K562 (cell line): ENCODE measurements around the gene SLC7A4. TPM values are rescaled to one million over a fixed set of nuclear protein-coding genes. Genes with fewer than 3 reads are reported as not detected.
A peak's percentile ranks its signal among the peaks of the same experiment; 100 is the strongest.

Experiments used
- CHD7 ChIP-seq: fragments of 200-600 bp; sonication (generic); IDR thresholded peaks from one replicate; pipeline ENCODE4 v1.6.1; 2012; ENCODE audit warnings: mild to moderate bottlenecking, low read depth, low read length, inconsistent platforms
- CREB3 ChIP-seq: fragments of 450-650 bp; conservative IDR thresholded peaks from 2 replicates; pipeline ENCODE4 v1.6.1; 2016; ENCODE audit warnings: missing genetic modification characterization, low read depth, mild to moderate bottlenecking, missing compliant biosample characterization, moderate library complexity
- FOXK1 ChIP-seq: sonication (generic); formaldehyde crosslinking; IDR thresholded peaks from 2 replicates; pipeline ENCODE4 v1.8.0; 2022; ENCODE audit warnings: missing genetic modification reagents, mild to moderate bottlenecking, borderline replicate concordance
- GTF2F1 ChIP-seq: IDR thresholded peaks from 2 replicates; pipeline ENCODE4 v1.6.1; 2011; ENCODE audit warnings: low read depth, low read length, improper control_type of control experiment
- HIVEP1 ChIP-seq: fragments of 250-450 bp; sonication (Bioruptor Pico); IDR thresholded peaks from 2 replicates; pipeline ENCODE4 v1.4.0; 2020; ENCODE audit warnings: mild to moderate bottlenecking
- KDM5B ChIP-seq: fragments of 200-600 bp; sonication (generic); IDR thresholded peaks from 2 replicates; pipeline ENCODE4 v1.6.1; 2012; ENCODE audit warnings: low read depth, mild to moderate bottlenecking, moderate library complexity, low read length, control low read depth, inconsistent platforms; ENCODE audit not compliant: insufficient replicate concordance
- PHTF2 ChIP-seq: fragments of 250-450 bp; sonication (Bioruptor Pico); IDR thresholded peaks from 2 replicates; pipeline ENCODE4 v1.5.0; 2021; ENCODE audit warnings: mild to moderate bottlenecking
- RAD21 ChIP-seq, 2 experiments: fragments of 250-450 bp in 1 of 2; fragments of 450-650 bp in 1 of 2; sonication (Bioruptor Pico) in 1 of 2; formaldehyde crosslinking in 1 of 2; IDR thresholded peaks in 1 of 2; conservative IDR thresholded peaks in 1 of 2; 2 replicates each; pipeline versions ENCODE4 v1.4.0 to v1.8.0; 2020 to 2022; ENCODE audit warnings: mild to moderate bottlenecking in 2 of 2, moderate library complexity in 1 of 2
- SMAD3 ChIP-seq: fragments of 450-650 bp; formaldehyde crosslinking; conservative IDR thresholded peaks from 2 replicates; pipeline ENCODE4 v1.4.0; 2020; ENCODE audit warnings: mild to moderate bottlenecking
- THRAP3 ChIP-seq: fragments of 450-650 bp; IDR thresholded peaks from 2 replicates; pipeline ENCODE4 v1.6.1; 2016; ENCODE audit warnings: mild to moderate bottlenecking, inconsistent platforms, borderline replicate concordance
- ZNF41 ChIP-seq: fragments of 250-450 bp; sonication (Bioruptor Pico); conservative IDR thresholded peaks from 2 replicates; pipeline ENCODE4 v1.4.0; 2020; ENCODE audit warnings: mild to moderate bottlenecking
- polyA plus RNA-seq, 8 experiments: library from polyadenylated mRNA; depleted of rRNA in 4 of 8; stranded (reverse) in 5 of 8; unstranded in 3 of 8; fragments of >200 nt; fragmentation: Nextera tagmentation in 2 of 8; fragmentation: Illumina TruSeq in 1 of 8; extraction: Ambion mirVana in 2 of 8; extraction: Trizol in 1 of 8; gene quantifications; 2 replicates each; pipeline versions ENCODE4 v1.2.1 to v1.2.3, GENCODE V29; 2011 to 2014; ENCODE audit warnings: inconsistent platforms in 1 of 8, missing spikeins in 1 of 8
- total RNA-seq, 7 experiments: library from RNA; depleted of rRNA in 6 of 7; stranded (reverse); fragments of >200 nt in 6 of 7; fragmentation: Illumina TruSeq in 2 of 7; extraction: Trizol in 2 of 7; gene quantifications; 2 replicates each; pipeline versions ENCODE4 v1.2.1 to v1.2.3, GENCODE V29; 2011 to 2021; ENCODE audit warnings: low replicate concordance in 1 of 7
- TF ChIP-seq, protein P1 (sequence below): fragments of 450-650 bp; formaldehyde crosslinking; IDR thresholded peaks from 2 replicates; pipeline ENCODE4 v1.4.0; 2020; ENCODE audit warnings: mild to moderate bottlenecking, moderate library complexity

Gene SLC7A4
- total and polyA plus RNA-seq, 9 of the 15 experiments (the other 6 are each of a cell fraction or from before 2014, with no cell fraction given) = not detected

DNA sequence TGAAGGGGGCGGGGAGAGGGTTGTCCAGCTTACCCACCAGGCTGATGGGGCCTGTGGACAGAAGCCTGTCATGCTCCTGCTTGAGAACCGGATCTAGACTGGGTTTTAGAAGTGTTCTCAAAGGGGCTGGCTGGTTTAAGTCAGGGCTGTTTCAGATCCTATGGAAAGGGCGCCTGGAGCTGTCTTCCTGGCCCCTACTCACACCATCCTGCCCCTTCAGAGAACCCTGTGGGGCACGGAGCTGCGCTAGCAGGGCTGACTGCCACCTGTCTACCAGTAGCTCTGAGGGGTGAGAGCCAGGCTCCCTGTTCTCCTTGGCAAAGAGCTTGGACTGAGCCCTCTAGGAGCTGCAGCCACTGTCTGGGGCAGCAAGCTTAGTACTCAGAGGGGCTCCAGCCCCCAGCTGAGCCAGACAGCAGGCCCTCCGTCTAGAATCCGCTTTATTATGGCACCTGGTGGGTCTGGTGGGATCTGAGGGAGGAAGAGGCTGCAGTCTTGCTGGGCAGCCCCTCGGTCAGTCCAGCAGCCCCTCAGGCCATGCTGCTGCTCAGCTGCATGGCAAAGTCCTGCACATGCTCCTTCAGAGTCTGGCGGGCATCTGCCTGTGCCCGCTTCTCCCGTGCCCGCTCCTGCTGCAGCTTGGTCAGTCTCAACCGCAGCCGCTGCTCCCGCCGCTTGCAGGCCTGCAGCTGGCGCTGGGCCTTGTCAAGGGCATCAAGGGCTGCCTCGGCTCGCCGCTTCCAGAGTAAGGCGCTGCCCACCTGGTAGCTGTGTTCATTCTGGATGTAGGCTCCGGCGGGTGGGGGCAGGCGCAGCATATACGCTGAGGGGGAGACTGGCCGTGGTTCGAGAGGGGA is 32.8 kb downstream of the SLC7A4 start (continued):
- TF ChIP-seq CHD7 = peak; percentile 41
- peak; percentile 41 for TF ChIP-seq KDM5B
- 0 out of 2 replicates have a peak, but pooled peaks have one; percentile 39 for TF ChIP-seq PHTF2 (CRISPR knock-in tag)
- TF ChIP-seq THRAP3 = no peak
- no peak for TF ChIP-seq CREB3 (tag)
- TF ChIP-seq RAD21 (CRISPR knock-in tag; conservative IDR thresholded peaks at IDR 0.05 in 1 of 2, IDR thresholded peaks at IDR 0.05 in 1 of 2) = 0 out of 4 replicates have a peak, but pooled peaks of 1 of the 2 experiments have one; percentile 2
- no peak for TF ChIP-seq ZNF41 (CRISPR knock-in tag)
- TF ChIP-seq, protein P1, sequence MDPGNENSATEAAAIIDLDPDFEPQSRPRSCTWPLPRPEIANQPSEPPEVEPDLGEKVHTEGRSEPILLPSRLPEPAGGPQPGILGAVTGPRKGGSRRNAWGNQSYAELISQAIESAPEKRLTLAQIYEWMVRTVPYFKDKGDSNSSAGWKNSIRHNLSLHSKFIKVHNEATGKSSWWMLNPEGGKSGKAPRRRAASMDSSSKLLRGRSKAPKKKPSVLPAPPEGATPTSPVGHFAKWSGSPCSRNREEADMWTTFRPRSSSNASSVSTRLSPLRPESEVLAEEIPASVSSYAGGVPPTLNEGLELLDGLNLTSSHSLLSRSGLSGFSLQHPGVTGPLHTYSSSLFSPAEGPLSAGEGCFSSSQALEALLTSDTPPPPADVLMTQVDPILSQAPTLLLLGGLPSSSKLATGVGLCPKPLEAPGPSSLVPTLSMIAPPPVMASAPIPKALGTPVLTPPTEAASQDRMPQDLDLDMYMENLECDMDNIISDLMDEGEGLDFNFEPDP (CRISPR knock-in tag) = 0 out of 2 replicates have a peak, but pooled peaks have one; percentile 6
- TF ChIP-seq FOXK1 (CRISPR knock-in tag) = no peak
- TF ChIP-seq SMAD3 = no peak
- 0 out of 2 replicates have a peak, but pooled peaks have one; percentile 19 for TF ChIP-seq HIVEP1 (CRISPR knock-in tag)
- 0 out of 2 replicates have a peak, but pooled peaks have one; percentile 15 for TF ChIP-seq GTF2F1
